GM21723 (cell line): Measurements from ENCODE around the gene TXN2.
A peak's percentile ranks its signal among the peaks of the same experiment; 100 is the strongest.
"Not testable (repeated sequence)": the region's sequence is repeated elsewhere in the genome, so short reads cannot be mapped to it uniquely, and the experiment has no call there.

ENCODE experiments used
- ATAC-seq: cut with Tn5 transposase; IDR thresholded peaks from one replicate; pipeline ENCODE4 v1.9.1; 2021; ENCODE audit warnings: mild to moderate bottlenecking, moderate library complexity; ENCODE audit not compliant: unreplicated experiment

The TXN2 gene

GRCh38 chr22:36481393-36482168 is at the start of gene TXN2:
Gene TXN2, minus strand, starts transcription at chr22:36481640. Its CDS starts 803 bp downstream, at chr22:36480837.
- ATAC-seq: peak; percentile 81

DNA sequence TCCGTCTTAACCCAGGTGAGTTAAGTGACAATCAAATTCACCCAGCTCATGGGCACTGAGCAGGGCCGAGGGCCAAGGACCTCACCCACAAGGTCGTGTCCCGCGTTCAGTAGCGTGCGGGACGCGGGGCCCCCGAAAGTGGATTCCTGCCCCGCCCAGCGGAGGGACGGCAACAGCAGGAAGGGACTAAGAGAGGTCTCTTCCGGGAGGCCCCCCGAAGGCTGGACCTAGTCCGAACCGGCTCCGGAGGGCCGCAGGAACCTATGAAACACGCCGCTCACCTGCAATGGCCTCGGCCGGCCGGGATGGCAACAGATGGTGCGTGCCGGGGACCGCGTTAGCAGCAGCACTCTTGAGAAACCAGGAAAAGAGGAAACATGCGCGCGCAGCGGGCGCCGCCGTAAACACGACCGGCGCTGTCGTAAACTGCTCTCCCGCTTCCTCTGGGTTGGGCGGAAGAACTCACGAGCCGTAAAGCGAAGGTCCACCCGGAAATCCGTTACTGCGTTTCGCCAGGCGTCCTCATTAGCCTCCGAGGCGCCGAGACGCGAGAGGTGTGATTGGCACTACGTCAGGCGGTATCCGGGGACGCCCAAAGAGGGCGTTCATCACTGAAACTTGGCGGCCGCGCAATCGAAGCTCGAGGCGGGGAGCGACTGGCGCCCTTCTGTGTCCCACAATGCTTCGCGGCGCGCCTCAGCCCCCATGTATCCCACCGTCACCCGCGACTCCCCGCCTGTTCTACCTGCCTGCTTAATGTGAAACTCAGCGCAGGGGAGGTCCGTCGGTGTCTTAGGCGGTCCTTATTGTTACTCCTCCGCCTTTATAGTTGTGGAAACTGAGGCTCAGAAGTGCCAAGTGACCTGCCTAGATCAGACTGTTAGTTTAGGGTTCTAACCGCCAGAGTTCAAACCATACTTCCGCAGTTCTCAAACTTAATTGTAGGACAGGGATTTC is 47.6 kb upstream of the TXN2 start, which contains the start of gene EIF3D:
EIF3D (minus strand) TSS at position 372 of the 957 bp plus-strand sequence. CDS start 3,045 bp downstream, outside the sequence.
- peak; percentile 91 for ATAC-seq

DNA sequence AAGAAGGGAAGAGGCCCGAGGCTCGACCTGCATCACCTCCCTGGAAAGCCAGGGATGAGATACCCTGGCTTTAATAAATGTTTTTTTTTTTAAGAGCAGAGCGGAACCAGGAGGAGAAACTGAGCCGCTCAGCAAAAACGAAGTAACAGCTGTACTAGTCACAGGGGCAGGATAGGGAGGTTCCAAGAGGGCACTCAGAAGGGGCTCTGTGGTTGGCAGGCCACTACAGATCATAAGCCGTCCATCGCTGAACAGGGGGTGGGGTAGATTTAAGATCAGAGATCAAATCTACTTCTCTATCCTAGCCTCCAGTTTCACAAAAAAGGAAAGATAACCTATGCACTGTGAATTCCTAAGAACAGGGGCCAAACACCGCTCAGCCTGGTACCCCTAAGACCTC is 46.9 kb upstream of the TXN2 start:
- no peak for ATAC-seq

- ATAC-seq: no peak
Measured at GRCh38 chr22:36522662-36523061, 41.2 kb upstream of the TXN2 start.

DNA sequence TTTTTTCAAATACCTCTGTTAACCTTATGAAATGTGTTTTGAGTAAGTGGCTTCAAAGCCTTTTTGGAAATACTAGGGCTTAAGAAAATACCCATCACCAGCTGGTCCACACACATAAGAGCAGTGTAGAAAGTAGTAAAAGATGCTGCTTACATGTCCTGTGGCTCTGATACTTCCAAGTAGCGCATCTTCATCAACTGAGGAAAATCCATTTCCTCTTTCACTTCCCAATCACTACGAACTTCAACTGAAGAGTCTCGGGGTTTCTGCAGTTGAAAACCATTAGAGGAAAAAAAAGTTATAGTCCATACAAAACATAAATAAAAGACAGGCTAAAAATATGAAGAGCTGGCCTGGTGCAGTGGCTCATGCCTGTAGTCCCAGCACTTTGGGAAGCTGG is 39.0 kb upstream of the TXN2 start:
- ATAC-seq: no peak

DNA sequence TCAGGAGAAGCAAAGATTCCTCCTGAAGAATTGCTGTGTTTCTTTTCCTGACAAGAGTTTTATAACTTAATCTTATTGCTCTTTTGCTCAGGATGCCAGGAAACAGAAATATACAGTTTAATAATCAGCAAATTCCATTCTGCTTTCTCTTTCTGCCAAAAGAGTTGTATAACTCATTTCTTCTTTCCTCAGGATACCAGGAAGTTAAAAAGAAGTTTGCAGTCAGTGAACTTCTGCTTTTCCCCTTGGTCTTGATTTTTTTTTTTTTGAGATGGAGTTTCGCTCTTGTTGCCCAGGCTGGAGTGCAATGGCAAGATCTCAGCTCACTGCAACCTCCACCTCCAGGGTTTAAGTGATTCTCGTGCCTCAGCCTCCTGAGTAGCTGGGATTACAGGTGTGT is 38.5 kb upstream of the TXN2 start:
- not testable (repeated sequence) for ATAC-seq

GRCh38 chr22:36514766-36515165 is 33.3 kb upstream of the TXN2 start:
- ATAC-seq: no peak

DNA sequence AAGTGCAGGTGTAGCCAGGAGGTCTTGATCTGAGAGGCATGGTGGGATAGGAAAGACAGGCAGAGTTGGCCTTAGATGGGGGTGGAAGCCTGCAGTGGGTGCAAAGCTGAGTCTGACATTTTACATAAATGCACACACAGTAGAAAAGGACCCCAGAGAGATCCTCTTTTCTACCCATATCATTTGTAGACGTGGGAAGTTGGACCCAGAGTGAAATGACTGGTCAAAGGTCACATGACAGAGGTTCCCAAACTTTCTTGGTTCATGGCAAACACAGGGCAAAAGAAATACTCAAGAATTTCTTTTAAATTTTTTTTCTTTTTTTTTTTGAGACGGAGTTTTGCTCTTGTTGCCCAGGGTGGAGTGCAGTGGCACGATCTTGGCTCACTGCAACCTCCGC is 31.6 kb upstream of the TXN2 start:
- ATAC-seq: no peak

DNA sequence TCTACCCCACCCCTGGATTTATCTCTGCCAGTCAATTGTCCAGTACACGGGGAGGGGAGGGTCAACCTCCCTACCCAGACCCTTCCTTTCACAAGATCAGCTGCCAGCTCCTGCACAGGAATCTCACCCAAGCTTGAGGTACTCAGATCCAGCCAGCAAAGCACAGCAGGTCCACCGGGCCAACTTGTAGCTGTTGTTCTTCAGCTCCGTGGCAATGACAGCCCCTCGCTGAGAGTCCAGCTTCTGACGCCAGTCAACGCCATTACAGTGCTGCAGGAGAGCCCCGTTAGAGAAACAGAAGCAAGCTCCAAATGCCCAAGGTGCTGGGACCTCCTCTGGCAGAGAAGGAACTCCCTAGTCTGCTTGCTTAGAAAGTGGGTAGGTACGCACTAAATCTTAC is 30.9 kb upstream of the TXN2 start:
- ATAC-seq: no peak

DNA sequence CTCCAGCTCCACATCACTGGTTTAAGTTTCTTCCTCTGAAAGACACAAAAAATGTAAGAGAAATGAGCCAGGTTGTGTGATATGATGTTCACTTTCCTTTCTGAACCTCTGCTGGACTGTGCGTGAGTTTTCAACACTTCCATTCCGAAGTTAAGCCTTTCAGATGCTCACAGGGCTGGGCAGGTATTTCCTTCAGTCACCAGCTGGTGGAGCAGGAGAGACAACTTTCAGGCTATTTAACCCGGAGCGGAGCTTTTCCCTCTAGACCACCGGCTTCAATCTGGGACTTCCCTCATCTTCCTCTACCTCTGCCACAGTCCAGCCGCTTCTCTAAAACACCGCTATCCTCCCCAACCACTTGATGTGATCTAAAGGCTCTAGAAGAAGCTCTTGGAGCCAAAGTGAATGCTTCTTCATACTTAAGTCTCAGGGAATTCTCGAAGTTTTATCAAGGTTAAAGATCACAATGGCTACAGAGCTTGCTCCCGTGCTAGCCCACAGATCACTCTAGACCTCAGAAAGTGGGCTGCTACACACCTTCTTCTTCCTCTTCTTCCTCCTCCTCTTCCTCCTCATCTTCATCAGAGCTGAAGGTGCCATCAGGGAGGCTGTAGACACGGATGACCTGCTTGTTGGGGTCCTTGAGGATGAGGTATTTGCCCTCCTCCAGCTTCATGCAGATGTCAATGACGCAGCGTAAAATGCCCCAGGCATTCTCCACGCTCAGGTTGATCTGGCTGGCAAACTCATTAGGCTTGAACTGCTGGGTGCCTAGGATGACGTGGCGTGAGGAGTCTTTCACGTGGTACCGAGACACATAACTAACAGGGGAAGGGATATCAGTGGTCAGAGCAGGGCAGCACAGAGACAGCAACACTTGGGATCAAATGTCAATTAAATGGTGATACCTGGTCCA is 29.8 kb upstream of the TXN2 start:
- no peak for ATAC-seq

- no peak for ATAC-seq
Measured at GRCh38 chr22:36510384-36510783, 28.9 kb upstream of the TXN2 start.

DNA sequence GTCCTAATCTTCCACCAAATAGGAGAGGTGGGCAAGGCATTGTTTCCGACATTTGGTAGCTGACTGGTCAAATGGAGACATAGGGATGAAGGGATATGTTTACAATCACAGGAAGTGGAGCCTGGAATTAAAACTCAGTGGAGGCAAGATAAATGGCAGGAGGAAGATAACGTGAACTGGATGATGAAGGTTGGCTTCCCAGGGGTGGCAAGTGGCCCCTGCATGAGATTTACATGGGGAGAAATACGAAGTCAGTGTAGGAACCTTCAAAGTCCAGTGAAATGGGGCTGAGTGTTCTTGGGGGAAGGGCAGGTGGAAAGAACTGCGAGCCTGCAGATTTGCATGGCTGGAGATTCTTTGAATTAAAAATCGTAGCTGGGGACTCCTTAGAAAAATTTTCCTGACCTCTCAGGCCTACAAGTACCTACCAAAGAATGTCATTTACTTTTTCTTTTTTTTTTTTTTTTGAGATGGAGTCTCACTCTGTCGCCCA is 26.1 kb upstream of the TXN2 start:
- no peak for ATAC-seq

DNA sequence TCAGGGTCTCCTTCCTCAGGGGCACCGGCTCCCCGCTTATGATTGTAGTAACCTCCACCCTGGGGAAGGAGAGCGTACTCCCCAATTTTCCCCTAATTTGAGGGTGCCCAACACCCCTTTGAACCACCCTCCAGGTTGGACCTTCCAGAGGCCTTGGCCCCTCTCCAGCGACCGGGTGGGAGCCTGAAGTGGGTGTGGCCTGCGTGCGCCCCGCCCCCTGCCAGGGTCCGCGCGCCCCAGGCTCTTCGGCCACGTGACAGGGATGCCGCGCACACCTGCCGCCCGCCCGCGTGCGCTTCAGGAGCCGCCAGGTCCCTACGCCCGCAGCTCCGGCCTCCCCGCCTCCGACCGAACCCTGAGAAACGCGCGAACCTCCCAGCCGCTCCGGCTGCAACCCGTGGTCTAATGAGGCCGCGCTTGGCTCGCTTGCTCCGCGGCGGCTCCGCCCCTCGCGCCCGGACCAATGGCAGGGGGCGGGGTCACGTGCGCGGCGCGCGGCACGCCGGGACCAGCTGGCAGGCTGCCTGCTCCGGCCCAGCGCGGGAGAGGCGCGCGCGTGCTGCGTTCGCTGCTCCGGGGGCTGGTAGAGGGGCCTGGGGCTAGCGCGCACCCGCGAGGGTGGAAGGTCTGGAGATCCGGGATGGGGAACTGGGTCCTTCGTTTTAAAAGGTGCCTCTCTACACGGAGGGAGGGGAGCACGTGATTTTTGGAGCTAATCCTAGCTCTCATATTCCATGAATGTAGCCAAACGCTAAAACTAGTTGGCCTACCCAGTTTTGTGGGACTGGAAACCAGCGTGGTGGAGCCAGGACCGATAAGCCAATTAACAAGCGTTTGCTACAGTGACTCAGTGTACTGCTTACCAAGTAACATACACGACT is 25.4 kb upstream of the TXN2 start, which contains the start of gene FOXRED2:
FOXRED2 (minus strand) TSS at position 404 of the 881 bp plus-strand sequence. CDS start 618 bp downstream, outside the sequence.
- ATAC-seq: peak; percentile 73

DNA sequence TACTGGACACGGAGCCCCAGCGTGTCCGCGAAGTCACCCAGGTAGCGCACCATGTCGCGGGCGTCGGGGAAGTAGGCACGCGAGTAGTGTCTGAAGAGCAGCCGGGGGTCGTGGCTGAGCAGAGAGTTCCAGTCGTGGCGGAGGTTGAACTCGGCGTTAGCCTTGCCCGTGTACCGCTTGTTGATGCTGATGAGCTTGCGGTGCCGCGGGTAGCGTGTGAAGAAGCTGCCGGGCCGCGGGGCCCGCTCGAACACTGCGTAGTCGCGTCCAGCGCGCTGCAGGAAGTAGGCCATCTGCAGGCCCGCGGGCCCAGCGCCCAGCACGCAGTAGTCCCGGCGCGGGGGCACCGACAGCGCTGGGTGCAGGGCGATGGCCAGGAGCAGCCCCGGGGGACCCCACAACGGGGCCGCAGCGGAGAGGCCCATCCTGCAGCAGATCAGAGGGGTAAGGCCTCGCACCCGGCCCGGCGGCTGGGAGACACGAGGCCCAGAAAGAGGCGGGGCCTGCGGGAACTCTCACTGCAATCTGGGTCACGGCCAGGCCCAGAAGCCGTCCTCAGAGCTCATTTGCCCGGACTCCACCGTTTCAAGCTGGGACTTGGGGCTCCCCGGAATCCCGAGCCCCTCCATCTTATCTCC is 24.7 kb upstream of the TXN2 start:
- ATAC-seq: no peak

- ATAC-seq: no peak
Measured at GRCh38 chr22:36497910-36498665, 16.6 kb upstream of the TXN2 start.

DNA sequence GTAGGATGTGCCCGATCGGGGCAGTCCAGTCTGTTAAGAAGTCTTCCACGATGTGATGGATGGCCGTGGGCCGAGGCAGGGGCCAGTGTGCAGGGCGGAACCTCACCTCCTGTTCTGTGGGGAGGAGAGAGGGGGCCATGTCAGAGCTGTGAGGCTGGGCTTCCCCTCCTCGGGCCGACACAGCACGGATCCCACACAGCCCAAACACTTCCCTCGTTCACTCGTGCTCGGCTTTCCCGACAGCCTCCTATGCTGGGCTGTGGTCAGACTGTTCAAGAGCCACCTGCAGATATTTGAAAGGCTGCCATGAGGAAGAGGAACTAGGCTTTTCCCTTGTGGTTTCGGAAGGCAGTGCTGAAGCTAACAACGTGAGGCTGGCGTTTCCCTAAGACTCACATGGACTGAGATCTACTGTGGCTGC is 12.3 kb upstream of the TXN2 start:
- peak; percentile 77 for ATAC-seq

GRCh38 chr22:36492109-36492508 is 10.7 kb upstream of the TXN2 start:
- no peak for ATAC-seq

DNA sequence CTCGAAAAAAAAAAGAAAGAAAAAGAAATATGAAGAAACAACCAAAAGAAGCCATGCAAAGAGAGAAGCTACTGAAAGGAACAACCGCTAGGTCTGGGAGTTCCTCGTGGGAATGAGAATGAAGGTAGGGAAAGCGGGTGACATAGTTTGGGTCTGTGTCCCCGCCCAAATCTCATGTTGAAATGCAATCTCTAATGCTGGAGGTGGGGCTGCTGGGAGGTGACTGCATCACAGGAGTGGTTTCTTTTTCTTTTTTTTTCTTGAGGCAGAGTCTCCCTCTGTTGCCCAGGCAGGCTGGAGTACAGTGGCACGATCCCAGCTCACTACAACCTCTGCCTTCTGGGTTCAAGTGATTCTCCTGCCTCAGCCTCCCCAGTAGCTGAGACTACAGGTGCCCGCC is 9.7 kb upstream of the TXN2 start:
- ATAC-seq: no peak
